Measurements from ENCODE around the gene KNSTRN.

Gene KNSTRN

GRCh38 chr15:40382580-40383456, at the start of gene KNSTRN:
KNSTRN (plus strand) TSS chr15:40382721; CDS start chr15:40382836, 115 bp downstream.
- peak; percentile 94 for DNase-seq

- DNase-seq: peak; percentile 44
Observed at GRCh38 chr15:40333922-40334492, 48.5 kb upstream of the KNSTRN start.

DNA sequence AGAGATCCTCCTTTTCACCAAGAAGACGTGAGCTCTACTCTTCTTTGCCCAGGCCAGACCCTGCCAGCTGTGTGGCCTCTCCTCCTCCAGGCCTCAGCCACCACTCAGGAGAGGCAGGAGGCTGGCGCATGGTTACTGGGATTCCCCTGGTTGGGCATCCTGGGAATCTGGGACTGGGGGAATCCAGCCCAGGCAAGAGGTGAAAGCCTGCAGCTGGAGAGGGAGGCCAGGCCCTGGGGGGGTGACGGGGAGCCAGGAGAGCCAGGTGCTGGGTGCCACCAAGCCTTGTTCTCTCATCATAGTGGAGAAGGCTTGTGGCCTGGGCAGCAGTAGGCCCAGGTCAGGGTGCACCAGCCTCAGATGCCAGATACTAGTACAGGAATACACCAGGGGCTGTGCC, 48.0 kb upstream of the KNSTRN start:
- no peak for DNase-seq

- DNase-seq: no peak
Observed at GRCh38 chr15:40334941-40335795, 47.4 kb upstream of the KNSTRN start.

GRCh38 chr15:40335938-40336743, 46.4 kb upstream of the KNSTRN start:
- DNase-seq: no peak

DNA sequence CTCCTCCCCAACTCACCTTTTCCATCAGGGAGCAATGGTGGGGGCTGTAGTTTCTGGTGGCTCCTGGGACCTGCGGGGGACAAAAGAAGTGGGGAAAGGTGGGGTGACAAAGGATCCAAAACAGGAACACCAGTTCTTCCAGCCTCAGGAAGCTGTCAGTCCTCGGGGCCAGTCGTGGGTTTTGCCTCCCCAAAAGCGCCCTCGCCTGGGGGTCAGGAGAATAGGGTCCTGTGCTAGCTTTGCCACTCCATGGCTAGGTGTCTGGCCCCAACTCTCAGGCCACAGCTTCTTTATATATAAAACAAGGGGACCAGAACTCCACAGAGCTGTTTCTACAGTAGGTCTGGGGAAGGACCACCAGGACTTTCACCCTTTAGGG, 45.8 kb upstream of the KNSTRN start:
- no peak for DNase-seq

GRCh38 chr15:40337597-40337996, 44.9 kb upstream of the KNSTRN start:
- no peak for DNase-seq

DNA sequence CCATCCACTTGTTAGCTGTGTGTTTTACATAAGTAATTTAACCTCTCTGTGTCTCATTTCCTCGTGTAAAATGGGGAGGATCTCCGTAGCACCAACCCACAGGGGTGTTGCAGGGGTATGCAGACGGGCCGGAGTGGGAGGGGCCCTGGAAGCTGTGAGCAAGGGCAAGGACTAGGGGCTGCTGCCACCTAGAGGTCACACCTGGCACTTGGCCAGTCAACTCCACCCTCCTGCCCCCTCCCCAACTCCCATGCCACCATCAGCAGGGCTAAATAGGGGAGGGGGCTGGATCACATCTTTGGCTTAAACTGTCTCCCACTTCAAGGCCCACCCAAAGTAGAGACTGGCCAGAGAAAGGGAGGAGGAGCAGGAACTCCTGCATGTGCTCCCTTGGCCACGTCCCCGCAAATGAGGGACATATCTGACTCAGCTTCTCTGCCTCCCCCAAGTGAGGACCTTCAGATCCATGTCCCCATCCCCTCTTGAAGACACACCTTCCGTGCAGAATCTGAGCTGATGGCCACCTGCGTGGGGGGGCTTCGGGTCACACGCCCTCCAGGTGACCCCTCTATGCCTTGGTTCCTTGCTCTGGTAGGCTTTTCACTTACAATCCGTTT, 44.4 kb upstream of the KNSTRN start:
- DNase-seq: peak; percentile 82

DNA sequence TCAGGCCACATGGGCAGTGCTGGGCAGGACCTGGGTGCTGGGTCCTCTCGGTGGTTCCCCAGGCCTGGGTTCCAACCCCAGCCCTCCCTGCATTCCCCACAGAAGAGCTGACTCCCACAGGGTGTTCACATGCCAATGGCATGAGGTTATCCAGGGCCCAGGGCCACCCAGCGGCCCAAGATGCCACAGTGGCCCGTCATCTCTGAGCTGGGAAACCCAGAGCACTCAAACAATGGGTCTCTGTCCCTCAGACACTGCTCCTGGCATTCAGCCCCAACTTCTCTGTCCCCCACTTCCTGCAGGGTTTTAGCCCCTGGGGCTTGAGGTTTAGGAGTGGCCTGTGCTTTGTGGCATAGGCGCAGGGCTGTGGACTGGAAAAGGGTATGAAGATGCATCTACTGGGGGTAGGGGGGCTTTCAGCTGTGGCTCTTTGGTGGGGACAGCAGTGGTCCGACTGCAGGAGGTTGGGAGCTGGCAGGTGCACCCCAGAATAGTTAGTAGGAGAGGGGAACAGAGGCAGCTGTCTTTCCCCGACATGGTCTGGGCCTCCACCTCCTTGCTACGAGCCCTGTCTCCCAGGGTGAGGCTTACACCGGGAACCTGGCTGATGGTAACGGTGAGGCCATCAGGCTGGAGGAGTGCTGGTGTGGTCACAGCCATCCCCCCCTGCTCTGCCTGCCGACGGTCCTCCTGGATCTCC, 43.5 kb upstream of the KNSTRN start:
- DNase-seq: no peak

DNA sequence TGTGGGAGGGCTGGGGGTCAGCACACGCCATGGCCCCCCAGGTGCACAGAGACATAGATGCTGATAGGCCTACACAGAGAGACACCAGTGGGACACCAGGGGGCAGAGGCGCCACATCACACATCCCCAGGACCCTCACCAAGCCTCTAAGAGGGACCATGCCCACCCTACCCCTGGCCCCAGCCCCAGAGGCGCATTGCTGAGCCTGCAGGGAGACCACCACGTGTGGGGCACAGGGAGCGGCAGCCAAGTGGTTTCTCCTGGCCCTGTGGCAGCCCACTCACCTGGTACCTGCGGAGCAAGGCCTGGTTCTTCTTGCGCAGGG, 42.9 kb upstream of the KNSTRN start:
- no peak for DNase-seq

DNA sequence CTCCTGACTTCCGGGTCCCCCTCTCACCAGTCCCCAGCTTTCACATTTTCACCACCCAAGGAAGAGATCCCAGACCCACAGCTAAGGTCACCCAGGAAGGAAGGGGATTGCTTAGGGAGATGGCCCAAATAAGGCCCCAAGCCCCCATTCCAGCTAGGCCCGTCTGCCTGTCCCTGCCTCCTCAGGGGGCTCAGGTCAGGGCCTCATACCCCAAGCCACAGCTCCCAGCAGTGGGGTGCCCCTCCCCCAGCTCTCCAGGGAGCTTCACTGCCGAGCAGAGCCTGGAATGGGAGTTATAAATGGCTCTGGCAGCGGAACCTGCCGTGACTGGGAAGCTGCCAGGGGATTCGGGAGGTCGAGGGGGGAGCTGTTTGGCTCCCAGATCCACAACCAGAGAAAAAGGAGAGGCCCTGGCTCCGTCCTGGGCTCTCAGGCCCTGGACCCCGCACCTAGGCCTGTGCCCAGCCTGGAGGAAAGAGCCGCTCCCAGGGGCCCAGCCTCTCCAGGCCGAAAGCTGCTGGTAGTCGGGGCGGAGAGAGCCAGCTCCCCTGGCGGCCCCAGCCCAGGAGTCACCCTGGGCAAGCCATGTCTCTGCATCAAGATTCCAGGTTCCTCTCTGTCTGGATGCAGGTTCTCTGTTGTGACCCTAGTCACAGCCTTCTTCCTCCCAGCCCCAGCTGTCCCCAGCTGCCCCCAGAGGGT, 42.3 kb upstream of the KNSTRN start:
- no peak for DNase-seq

DNA sequence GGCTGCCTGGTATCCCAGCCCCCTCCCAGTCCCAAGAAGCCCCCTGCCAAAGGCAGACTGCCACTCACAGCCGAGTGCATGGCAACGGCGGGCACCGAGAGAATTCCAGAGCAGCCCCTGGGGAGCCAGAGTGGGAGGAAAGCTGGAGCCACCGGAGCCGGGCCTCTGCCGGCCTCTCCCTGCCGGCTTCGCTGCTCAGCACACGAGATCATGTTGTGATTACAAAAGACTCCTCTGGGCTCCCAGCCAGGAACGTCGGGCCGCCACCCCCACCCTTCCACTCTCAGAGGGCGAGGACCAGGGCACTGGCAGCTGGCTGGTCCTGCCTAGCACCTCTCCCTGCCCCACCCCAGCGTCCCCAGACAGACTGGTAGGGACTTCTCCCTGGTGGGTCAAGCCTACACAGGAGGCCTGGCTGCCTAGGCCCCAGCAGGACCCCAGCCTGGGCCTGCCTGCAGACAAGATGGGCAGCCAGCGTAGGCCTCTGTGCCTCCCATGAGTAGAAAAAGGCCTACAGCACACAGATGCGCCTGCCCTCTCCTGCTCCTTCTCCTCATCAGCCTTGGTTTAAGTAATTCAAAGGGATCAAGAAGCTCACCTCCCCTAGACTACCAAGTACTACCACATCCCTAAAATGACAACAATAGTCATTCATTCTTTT, 41.7 kb upstream of the KNSTRN start, which contains the start of gene CCDC9B:
CCDC9B (minus strand) TSS at position 200 of the 661 bp plus-strand sequence; CDS start at position 80, 120 bp downstream.
- no peak for DNase-seq

GRCh38 chr15:40342416-40343320, 39.9 kb upstream of the KNSTRN start:
- DNase-seq: no peak

DNA sequence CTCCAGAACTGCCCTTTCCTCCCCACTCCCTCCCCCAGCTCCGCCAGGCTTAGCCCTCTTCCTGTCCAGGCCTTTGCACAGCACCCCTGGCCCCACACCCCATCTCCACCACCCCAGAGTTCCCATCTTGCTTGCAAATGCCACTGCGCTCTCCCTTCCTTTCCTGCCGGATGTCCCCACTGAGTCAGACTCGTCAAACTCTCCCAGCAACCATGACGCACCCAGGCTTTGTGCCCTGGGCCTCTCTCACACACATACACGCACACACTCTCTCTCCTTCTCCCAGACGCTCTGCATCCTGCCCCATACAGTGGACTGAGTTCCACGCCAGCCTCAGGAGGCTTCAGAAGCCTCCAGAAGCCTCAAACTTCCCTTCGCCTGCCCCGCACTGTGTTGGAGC, 39.0 kb upstream of the KNSTRN start:
- no peak for DNase-seq

- DNase-seq: no peak
Observed at GRCh38 chr15:40344217-40344616, 38.3 kb upstream of the KNSTRN start.

- peak; percentile 68 for DNase-seq
Observed at GRCh38 chr15:40344631-40345120, 37.8 kb upstream of the KNSTRN start.

GRCh38 chr15:40345225-40345866, 37.2 kb upstream of the KNSTRN start:
- no peak for DNase-seq

DNA sequence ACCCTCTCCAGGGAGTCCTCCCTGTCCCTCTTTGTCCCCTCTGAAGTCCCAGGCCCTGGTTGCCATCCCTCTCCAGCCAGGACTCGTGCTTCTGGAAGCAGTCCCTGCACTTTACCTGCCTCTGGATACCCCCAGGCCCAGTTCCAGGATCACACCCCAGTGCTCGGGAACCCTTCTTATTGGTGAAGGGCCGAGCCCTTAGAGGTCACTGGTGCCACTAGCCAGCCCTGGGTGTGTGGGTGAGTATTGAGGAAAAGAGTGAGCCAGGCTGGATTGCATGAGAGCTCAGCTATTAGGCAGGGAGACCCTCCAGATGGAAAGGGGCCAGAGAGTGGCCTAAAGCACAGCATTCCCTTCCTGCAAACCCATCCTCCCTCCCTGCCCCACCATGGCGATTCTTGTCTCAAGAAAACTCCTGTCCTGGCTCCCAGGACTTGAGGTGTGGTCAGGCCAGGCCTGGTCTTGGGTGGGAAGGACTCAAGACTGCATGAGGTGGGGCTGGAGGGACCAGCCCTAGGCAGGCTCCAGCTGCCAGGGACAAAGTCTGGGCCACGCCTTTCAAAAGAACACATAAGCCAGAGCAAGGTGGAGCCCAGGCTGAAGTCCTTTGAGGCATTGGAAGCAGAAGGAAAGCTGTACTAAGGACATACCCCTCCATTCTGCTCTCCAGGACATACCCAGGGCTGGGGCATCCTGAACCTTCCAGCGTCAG, 36.5 kb upstream of the KNSTRN start:
- no peak for DNase-seq
